Sigmoid colon (tissue), 3 donors: ENCODE data around the gene GIMAP7.

Experiments used
- POLR2A ChIP-seq, 2 donors: fragments of 450-650 bp; IDR thresholded peaks; one replicate each; pipeline ENCODE4 v1.6.1; 2016; ENCODE audit warnings: antibody characterized with exemption in 2 of 2, mild to moderate bottlenecking in 2 of 2, moderate library complexity in 2 of 2
- TF ChIP-seq, protein P1 (sequence below), 4 experiments: fragments of 450-650 bp in 3 of 4; fragments of 200-600 bp in 1 of 4; IDR thresholded peaks; one replicate each; pipeline ENCODE4 v1.5.1; 2016 to 2019; ENCODE audit warnings: antibody characterized with exemption in 4 of 4, mild to moderate bottlenecking in 3 of 4, moderate library complexity in 2 of 4

DNA sequence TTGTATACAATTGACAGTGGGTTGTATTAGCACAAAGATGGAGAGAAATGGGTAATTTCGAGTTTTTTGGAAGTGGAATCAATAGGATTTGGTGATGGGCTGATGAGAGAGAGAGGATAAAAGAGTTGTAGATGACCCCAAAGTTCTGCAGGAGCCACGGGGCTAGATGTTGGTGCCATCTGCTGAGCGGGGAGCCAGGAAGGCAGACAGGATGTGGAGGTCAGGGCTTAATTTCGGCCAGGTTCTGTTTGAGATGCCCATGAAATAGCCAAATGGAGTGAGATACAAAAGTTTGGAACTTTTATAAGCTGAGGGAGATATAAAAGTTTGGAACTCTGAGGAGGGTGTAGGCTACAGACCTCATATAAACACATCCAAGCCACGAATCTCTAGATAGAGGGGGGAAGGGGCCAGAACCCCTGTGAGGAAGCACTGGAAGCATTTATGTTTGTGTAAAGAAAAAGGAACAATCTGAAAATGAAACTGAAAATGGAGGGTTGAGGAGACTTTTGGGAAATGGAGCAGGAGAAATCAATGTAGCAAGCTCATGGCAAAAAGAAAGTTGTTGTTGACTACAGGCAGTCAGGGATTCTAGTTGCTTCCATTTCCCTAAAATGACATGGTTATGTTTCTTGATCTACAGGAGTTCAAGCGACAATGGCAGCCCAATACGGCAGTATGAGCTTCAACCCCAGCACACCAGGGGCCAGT lies 54.7 kb downstream of the GIMAP7 start:
- TF ChIP-seq, protein P1, sequence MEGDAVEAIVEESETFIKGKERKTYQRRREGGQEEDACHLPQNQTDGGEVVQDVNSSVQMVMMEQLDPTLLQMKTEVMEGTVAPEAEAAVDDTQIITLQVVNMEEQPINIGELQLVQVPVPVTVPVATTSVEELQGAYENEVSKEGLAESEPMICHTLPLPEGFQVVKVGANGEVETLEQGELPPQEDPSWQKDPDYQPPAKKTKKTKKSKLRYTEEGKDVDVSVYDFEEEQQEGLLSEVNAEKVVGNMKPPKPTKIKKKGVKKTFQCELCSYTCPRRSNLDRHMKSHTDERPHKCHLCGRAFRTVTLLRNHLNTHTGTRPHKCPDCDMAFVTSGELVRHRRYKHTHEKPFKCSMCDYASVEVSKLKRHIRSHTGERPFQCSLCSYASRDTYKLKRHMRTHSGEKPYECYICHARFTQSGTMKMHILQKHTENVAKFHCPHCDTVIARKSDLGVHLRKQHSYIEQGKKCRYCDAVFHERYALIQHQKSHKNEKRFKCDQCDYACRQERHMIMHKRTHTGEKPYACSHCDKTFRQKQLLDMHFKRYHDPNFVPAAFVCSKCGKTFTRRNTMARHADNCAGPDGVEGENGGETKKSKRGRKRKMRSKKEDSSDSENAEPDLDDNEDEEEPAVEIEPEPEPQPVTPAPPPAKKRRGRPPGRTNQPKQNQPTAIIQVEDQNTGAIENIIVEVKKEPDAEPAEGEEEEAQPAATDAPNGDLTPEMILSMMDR (IDR thresholded peaks at IDR 0.05), result no peak
- TF ChIP-seq POLR2A (IDR thresholded peaks at IDR 0.05), result no peak
